Measurements from ENCODE around the gene OR5AS1. TPM values are rescaled to one million over a fixed set of nuclear protein-coding genes. Genes with fewer than 3 reads are reported as not detected.
"Not testable (repeated sequence)": the region's sequence is repeated elsewhere in the genome, so short reads cannot be mapped to it uniquely, and the experiment has no call there.

Gene OR5AS1
- total RNA-seq = not detected
- long read RNA-seq = 0 reads

- intact Hi-C loops (cut with DNase I, micrococcal nuclease) = no loop called here
- DNase-seq (no peak), ATAC-seq (no peak)
Observed at GRCh38 chr11:56027354-56027753, at the start of gene OR5AS1. Gene OR5AS1 (plus strand): TSS chr11:56027654. CDS start chr11:56030419, 2,765 bp downstream.

DNA sequence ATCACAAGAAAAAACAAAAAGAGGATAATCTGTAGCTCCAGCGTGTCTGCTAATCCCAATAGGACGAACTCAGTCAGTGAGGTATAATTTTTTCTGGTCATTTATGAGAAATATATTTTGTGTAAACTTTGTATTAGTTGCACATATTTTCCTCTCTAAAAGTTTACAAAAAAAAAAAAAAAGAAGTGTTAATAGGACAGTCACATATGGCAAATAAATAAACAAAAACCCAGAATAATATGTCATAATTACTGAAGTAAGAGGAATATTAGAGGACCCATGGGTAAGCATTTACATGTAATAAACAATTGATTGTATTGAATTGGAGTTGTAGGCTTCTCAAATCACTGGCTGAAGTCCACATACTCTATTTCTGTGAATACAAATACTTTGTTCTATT lies 32.9 kb upstream of the OR5AS1 start, which contains the start of gene OR5F1:
Gene OR5F1 (minus strand): TSS at position 101 of the 400 bp plus-strand sequence. CDS start 0 bp downstream, at position 101.
- DNase-seq (no peak), ATAC-seq (no peak)
- intact Hi-C loops (cut with DNase I, micrococcal nuclease) = no loop called here

- no peak for DNase-seq
Observed at GRCh38 chr11:56010716-56011115, 16.7 kb upstream of the OR5AS1 start.

DNA sequence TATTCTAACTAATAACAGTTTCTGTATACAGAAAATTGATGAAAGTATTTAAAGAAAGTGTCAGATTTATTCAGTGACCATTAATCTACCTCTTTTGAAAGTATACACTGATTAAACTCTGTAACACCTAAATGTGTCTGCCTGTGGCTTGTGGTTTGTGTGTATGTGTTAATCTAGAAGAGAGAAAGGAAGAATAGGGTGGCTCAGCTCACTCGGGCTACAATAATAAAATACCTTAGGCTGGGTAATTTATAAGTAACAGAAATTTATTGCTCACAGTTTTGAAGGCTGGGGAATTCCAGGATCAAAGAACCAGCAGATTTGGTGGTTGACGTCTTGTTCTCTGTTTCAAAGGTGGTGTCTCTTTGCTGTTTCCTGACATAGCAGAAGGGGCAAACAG lies 13.6 kb upstream of the OR5AS1 start:
- DNase-seq (no peak), ATAC-seq (no peak)

More at GRCh38 chr11:56010716-56011115, 16.7 kb upstream of the OR5AS1 start:
- intact Hi-C loops (cut with DNase I, micrococcal nuclease) = no loop called here
- no peak for ATAC-seq

GRCh38 chr11:56045538-56045937 lies 18.1 kb downstream of the OR5AS1 start:
- DNase-seq (no peak), ATAC-seq (no peak)
- intact Hi-C loops (cut with DNase I, micrococcal nuclease) = no loop called here

More for the DNA sequence above, 13.6 kb upstream of the OR5AS1 start:
- intact Hi-C loops (cut with DNase I, micrococcal nuclease) = no loop called here

DNA sequence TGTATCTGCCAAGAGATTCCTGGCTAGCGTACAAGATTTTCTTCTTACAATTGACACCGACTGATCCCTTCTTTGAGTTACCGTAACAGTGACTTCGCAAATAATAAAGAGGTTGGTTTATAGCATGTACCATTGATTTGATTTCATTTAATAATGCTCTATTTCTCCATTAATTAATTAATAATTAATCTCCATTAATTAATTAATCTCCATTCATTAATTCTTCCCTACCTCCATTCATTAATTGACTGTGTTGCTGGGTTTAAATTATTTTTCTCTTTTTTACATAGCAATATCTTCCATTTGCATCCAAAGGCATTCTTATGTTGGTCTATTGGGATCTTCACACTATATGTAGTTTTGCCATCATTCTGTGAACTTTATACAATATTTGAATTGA lies 21.0 kb downstream of the OR5AS1 start:
- ATAC-seq (no peak), DNase-seq (no peak)
- intact Hi-C loops (cut with DNase I, micrococcal nuclease) = no loop called here

DNA sequence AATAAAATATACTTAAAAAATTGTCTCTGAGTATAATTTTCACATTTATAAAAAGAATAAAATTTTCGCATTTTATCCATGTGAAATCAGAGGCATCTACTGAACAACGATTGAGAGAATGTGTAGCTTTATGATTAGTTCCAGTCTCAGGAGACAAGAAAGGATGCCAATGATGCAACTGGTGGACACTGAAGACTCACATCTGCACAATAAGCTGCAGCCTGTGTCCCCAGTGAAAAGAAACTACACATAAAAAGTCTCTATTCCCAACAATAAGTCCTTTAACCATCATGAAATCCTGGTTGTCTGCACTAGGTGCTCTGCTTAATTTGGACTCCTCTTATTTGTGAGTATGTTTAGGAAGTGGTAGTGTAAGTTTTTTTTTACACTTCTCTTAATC lies 22.0 kb downstream of the OR5AS1 start:
- no peak for DNase-seq
- no peak for ATAC-seq
- intact Hi-C loops (cut with DNase I, micrococcal nuclease) = no loop called here

DNA sequence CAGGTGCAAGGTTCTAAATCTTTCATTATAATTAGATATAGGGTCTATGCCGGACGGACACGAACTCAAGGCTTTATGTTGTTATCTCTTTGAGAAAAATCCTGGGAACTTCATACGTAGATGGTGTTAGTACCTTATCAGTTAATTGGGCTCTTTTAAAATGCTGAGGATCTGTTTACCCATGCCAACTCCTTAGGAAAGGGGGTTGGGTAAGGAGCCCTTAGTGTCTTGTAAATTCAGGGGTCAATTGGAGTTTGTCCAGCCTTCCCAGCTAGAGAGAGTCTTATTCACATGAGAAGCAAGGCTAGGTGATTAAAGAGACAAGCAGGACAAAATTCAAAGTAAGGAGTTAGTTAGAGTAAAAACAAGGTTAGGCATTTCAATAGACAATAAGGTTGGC lies 28.9 kb downstream of the OR5AS1 start:
- DNase-seq; ATAC-seq; intact Hi-C loops (cut with DNase I, micrococcal nuclease): not testable (repeated sequence)

DNA sequence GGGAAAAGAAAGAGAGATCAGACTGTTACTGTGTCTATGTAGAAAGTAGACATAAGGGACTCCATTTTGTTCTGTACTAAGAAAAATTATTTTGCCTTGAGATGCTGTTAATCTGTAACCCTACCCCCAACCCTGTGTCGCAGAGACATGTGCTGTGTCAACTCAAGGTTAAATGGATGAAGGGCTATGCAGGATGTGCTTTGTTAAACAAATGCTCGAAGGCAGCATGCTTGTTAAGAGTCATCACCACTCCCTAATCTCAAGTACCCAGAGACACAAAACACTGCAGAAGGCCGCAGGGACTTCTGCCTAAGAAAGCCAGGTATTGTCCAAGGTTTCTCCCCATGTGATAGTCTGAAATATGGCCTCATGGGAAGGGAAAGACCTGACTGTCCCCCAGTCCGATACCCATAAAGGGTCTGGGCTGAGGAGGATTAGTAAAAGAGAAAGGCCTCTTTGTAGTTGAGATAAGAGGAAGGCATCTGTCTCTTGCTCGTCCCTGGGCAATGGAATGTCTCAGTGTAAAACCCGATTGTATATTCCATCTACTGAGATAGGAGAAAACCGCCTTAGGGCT lies 30.3 kb downstream of the OR5AS1 start:
- intact Hi-C loops (cut with DNase I, micrococcal nuclease); DNase-seq; ATAC-seq: not testable (repeated sequence)

- DNase-seq; intact Hi-C loops (cut with DNase I, micrococcal nuclease); ATAC-seq: not testable (repeated sequence)
Observed at GRCh38 chr11:56058260-56058780, 30.9 kb downstream of the OR5AS1 start.

GRCh38 chr11:56066980-56067379 lies 39.5 kb downstream of the OR5AS1 start:
- intact Hi-C loops (cut with DNase I, micrococcal nuclease) = no loop called here
- no peak for DNase-seq
- no peak for ATAC-seq

Other genes starting within 250 kb of the OR5AS1 start
- not detected for gene OR5D14, start 232.1 kb upstream of the OR5AS1 start, total RNA-seq
- gene OR5L1, start 216.3 kb upstream of the OR5AS1 start, total RNA-seq = not detected
- not detected for gene OR5D18, start 208.0 kb upstream of the OR5AS1 start, total RNA-seq
- gene OR5L2, start 200.4 kb upstream of the OR5AS1 start, total RNA-seq = not detected
- gene OR5D16, start 188.9 kb upstream of the OR5AS1 start, total RNA-seq = not detected
- gene TRIM51, start 144.4 kb upstream of the OR5AS1 start, total RNA-seq = not detected
- gene OR5W2, start 113.1 kb upstream of the OR5AS1 start, total RNA-seq = not detected
- gene OR5I1, start 91.3 kb upstream of the OR5AS1 start, total RNA-seq = not detected
- gene OR10AG1, start 57.7 kb upstream of the OR5AS1 start, total RNA-seq = not detected
- not detected for gene OR5F1, start 33.0 kb upstream of the OR5AS1 start, total RNA-seq
- not detected for gene OR8I2, start 65.7 kb downstream of the OR5AS1 start, total RNA-seq
- gene OR8H2, start 76.0 kb downstream of the OR5AS1 start, total RNA-seq = not detected
- not detected for gene OR8H3, start 94.7 kb downstream of the OR5AS1 start, total RNA-seq
- not detected for gene OR8J3, start 112.5 kb downstream of the OR5AS1 start, total RNA-seq
- not detected for gene OR8K5, start 132.7 kb downstream of the OR5AS1 start, total RNA-seq
- gene OR5J2, start 149.0 kb downstream of the OR5AS1 start, total RNA-seq = not detected
- gene OR5T2, start 206.6 kb downstream of the OR5AS1 start, total RNA-seq = not detected
- gene OR5T3, start 224.6 kb downstream of the OR5AS1 start, total RNA-seq = not detected
- not detected for gene OR5T1, start 246.5 kb downstream of the OR5AS1 start, total RNA-seq

Data from left colon (tissue), 2 donors.